Right lobe of liver (tissue), 6 donors: ENCODE measurements around the gene GABRB3. TPM values are rescaled to one million over a fixed set of nuclear protein-coding genes. Genes with fewer than 3 reads are reported as not detected.

ENCODE experiments used
- ATAC-seq, 4 donors: fragments of 200-7000 bp; cut with Tn5 transposase; one replicate each; pipeline ENCODE4 v1.9.1; 2020; ENCODE audit warnings: mild to moderate bottlenecking in 4 of 4, moderate library complexity in 4 of 4
- DNase-seq, 3 donors: peaks; one replicate each; pipeline ENCODE4 v3.0.0-alpha.2; 2020
- H3K27ac ChIP-seq, 3 donors: fragments of 200-600 bp; one replicate each; pipeline ENCODE4 v1.8.0; 2022
- H3K27me3 ChIP-seq, 2 donors: fragments of 200-600 bp; one replicate each; pipeline ENCODE4 v1.8.0; 2022
- H3K36me3 ChIP-seq, 4 donors: fragments of 200-600 bp; sonication (generic) in 1 of 4; one replicate each; pipeline versions ENCODE4 v1.5.1 to v1.8.0; 2017 to 2022; ENCODE audit warnings: control low read depth in 1 of 4
- H3K4me1 ChIP-seq, 4 donors: fragments of 200-600 bp; sonication (generic) in 1 of 4; one replicate each; pipeline versions ENCODE4 v1.5.1 to v1.8.0; 2017 to 2022; ENCODE audit warnings: control low read depth in 1 of 4
- H3K4me3 ChIP-seq, 3 donors: fragments of 200-600 bp; one replicate each; pipeline ENCODE4 v1.8.0; 2022
- H3K9me3 ChIP-seq, 4 donors: fragments of 200-600 bp; sonication (generic) in 1 of 4; one replicate each; pipeline versions ENCODE4 v1.5.1 to v1.8.0; 2017 to 2022; ENCODE audit warnings: control low read depth in 1 of 4
- CTCF ChIP-seq, 4 donors: fragments of 200-600 bp in 3 of 4; fragments of 450-650 bp in 1 of 4; IDR thresholded peaks; one replicate each; pipeline versions ENCODE4 v1.5.1 to v1.8.0; 2016 to 2022; ENCODE audit warnings: antibody characterized with exemption in 4 of 4, mild to moderate bottlenecking in 2 of 4
- POLR2A ChIP-seq: fragments of 450-650 bp; IDR thresholded peaks from one replicate; pipeline ENCODE4 v1.6.1; 2017; ENCODE audit warnings: antibody characterized with exemption, mild to moderate bottlenecking
- WGBS: methylation state at CpG from one replicate; pipeline ENCODE4 v1.1.6; 2018; ENCODE audit warnings: low coverage, low lambda C conversion rate; ENCODE audit not compliant: insufficient coverage; ENCODE audit errors: missing lambda C conversion rate; 5-methylcytosine and 5-hydroxymethylcytosine counted together
- intact Hi-C, 2 donors: fragments of 100-400 bp; cut with DNase I; formaldehyde crosslinking; loops; one replicate each; pipeline versions ENCODE4 v1.11.2 to v1.14.1; 2022
- total RNA-seq, 6 experiments: library from RNA; depleted of rRNA in 2 of 6; stranded (reverse); fragments of >200 nt in 2 of 6; fragmentation: NEBNext Ultra II Directional in 3 of 6; extraction: Animal tissue kit (Norgen Biotek cat#: 25700) in 3 of 6; gene quantifications; one replicate each; pipeline versions ENCODE4 v1.1.0 to v1.2.4, GENCODE V29; 2016 to 2023
- donor health status: DM: no; HTN: yes; CAD: no.
- donor health status: DM: no; HTN: no; CAD: no.
- donor health status: DM: no; HTN: no; CAD: no.
- donor health status: DM: no; HTN: yes; CAD: no.
- donor health status: DM: no; HTN: yes; CAD: no.

The GABRB3 gene
- total RNA-seq, 6 experiments from 2014 or later = 0.49 to 2.7 (median 1.4) TPM

- intact Hi-C loops = no loop called here
- DNase-seq (no peak), ATAC-seq (no peak)
- TF ChIP-seq CTCF (IDR thresholded peaks at IDR 0.05) (no peak), POLR2A (no peak)
- Histone ChIP-seq H3K4me3 (no peak overlapping the region), H3K27ac (no peak overlapping the region), H3K9me3 (no peaks in the 10 kb centered on the region), H3K27me3 (no peaks in the 10 kb centered on the region), H3K36me3 (no peaks in the 10 kb centered on the region), H3K4me1 (no peaks in the 10 kb centered on the region)
- 50% methylated on average over 3 of the region's 4 CpGs for WGBS
Observed at GRCh38 chr15:26630857-26631256, 142.0 kb downstream of the GABRB3 start.

GRCh38 chr15:26628879-26629529, 143.9 kb downstream of the GABRB3 start:
- peak in 2 of 3 donors; percentile 44 to 50 for DNase-seq
- no peak overlapping the region for H3K27ac ChIP-seq
- 73% methylated on average over 18 of the region's 41 CpGs for WGBS
- no peak overlapping the region for H3K4me3 ChIP-seq
- no peaks in the 10 kb centered on the region for H3K27me3 ChIP-seq
- no peaks in the 10 kb centered on the region for H3K9me3 ChIP-seq
- TF ChIP-seq POLR2A (no peak), CTCF (IDR thresholded peaks at IDR 0.05) (no peak)
- peak; percentile 32 to 72 (median 50) for ATAC-seq
- H3K4me1 ChIP-seq = no peaks in the 10 kb centered on the region
- intact Hi-C loops = no loop called here
- H3K36me3 ChIP-seq = no peaks in the 10 kb centered on the region

GRCh38 chr15:26628071-26628470, 144.8 kb downstream of the GABRB3 start:
- TF ChIP-seq CTCF (IDR thresholded peaks at IDR 0.05) (no peak), POLR2A (no peak)
- intact Hi-C loops = no loop called here
- Histone ChIP-seq H3K36me3 (no peaks in the 10 kb centered on the region), H3K4me3 (no peak overlapping the region), H3K27me3 (no peaks in the 10 kb centered on the region), H3K27ac (no peak overlapping the region), H3K4me1 (no peaks in the 10 kb centered on the region), H3K9me3 (no peaks in the 10 kb centered on the region)
- DNase-seq (no peak), ATAC-seq (no peak)
- 33% methylated on average over 2 of the region's 3 CpGs for WGBS

- no peak overlapping the region for H3K4me3 ChIP-seq
- ATAC-seq (no peak), DNase-seq (no peak)
- no peaks in the 10 kb centered on the region for H3K36me3 ChIP-seq
- no peaks in the 10 kb centered on the region for H3K27me3 ChIP-seq
- intact Hi-C loops = no loop called here
- no peaks in the 10 kb centered on the region for H3K9me3 ChIP-seq
- 84% methylated on average over 10 of the region's 17 CpGs for WGBS
- H3K27ac ChIP-seq = no peak overlapping the region
- no peaks in the 10 kb centered on the region for H3K4me1 ChIP-seq
- TF ChIP-seq CTCF (IDR thresholded peaks at IDR 0.05) (no peak), POLR2A (no peak)
Observed at GRCh38 chr15:26624128-26624527, 148.7 kb downstream of the GABRB3 start.
